Activated CD4-positive, alpha-beta T cell treated with anti-CD3 and anti-CD28 coated beads, Interleukin-2, amount 50 U/mL, for 48 hours (primary cell): ENCODE measurements around the gene SQSTM1.
A peak's percentile ranks its signal among the peaks of the same experiment; 100 is the strongest.
"Not testable (repeated sequence)": the region's sequence is repeated elsewhere in the genome, so short reads cannot be mapped to it uniquely, and the experiment has no call there.

Experiments
- DNase-seq, 2 experiments: peaks; one replicate each; pipeline ENCODE4 v3.0.0-alpha.2; 2020

Gene SQSTM1

DNA sequence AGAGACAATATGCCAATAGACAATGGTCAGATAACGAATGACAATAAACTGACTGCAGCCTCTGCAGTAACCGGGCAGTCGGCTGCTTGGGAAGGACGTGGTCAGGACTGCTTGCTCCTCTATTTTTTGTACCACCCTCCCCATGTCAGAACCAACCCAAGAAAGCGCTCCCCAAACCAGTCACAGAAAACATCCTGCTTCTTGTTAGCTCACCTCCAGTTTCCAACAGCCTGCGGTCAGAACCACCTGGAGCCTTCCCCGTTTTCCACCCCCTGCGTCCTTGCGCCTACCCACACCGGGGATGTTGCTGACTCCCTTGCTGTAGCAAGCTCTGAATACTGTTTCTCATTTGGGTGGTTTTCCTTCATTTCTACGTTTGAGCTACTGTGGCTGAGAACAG lies 39.6 kb downstream of the SQSTM1 start:
- no peak for DNase-seq

DNA sequence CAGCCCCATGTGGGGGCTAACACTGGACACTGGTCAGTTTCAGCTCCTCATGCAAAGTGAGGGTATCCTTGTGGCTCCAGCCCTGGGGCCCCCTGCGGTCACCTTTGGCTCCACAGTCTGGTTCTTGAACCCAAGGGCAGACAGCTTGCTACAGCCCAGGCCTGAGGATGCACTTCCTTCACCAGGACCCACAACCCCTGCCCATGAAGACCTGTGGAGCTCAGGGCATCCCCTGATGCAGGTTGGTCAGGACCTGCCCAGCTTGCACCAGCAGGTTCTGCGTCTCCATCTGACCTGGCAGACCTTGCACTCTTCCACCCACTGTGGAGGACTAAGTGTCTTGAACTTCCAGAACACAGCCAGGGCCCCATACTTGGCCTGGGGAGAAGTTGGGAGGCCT lies 41.6 kb downstream of the SQSTM1 start:
- no peak for DNase-seq

DNA sequence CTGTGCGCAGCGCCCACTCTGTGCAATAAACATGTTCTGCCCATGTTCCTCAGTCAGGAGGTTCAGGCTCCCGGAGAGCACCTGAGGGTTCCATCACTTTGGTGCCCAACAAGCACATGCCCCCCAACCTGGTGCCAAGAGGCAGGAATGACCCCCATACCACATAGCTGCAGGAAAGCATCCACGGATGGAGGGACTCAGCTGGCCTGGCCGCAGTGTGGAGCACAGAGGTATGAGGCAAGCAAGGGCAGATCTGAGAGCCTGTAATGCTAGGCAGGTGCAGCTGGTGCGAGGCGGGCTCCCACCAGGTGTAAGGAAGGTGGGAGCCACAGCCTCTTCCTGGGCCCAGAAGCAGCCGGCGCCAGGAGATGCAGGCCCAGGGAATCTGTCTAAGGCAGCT lies 42.2 kb downstream of the SQSTM1 start:
- DNase-seq: no peak

DNA sequence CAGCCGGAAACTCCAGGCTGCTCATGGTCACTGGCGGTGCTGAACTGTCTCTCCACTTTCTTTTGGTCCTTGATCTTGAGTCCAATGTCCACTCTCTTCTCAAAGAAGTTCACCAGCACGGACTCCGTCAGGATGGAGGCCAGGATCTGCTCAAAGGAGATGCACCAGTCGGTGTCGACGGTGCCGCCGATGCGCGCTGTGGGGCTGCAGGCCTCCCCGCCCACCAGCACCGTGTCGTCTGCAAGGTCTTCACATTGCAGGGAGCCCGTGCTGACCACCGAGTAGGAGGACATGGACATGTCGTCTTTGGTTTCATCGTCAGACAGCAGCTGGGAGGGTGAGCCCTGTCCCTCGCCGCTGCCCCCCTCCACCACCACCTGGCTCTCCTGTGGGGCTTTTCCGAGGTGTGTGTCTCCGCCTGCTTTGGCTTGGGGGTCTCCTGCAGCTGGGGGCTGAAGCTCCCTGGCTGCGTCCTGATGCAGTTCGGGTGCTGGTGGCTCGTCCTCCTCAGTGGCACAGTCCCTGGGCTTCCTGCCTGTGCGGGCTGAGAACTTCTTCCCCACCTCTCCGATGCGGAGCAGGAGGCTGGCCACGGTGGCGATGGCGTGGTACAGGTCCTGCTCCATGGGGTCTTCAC lies 42.9 kb downstream of the SQSTM1 start:
- DNase-seq: no peak

DNA sequence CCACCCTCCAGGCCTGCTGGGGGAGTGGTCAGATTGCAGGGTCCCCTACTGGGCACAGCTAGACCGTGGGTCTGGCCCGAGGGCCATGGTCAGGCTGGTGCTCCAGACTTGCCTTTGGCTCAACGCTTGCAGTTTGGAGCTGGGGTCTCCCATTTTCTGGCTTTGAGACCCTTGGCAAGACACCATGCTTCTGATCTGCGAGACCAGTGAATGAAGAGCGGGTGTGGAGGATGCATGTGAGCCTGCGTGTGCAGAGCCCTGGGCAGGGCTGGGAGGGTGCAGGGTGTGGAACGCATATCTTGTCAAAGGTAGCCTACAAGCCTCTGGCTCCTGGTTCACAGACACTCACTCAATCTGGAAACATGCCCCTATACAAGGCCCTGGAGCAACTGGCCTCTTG lies 44.0 kb downstream of the SQSTM1 start:
- no peak for DNase-seq

DNA sequence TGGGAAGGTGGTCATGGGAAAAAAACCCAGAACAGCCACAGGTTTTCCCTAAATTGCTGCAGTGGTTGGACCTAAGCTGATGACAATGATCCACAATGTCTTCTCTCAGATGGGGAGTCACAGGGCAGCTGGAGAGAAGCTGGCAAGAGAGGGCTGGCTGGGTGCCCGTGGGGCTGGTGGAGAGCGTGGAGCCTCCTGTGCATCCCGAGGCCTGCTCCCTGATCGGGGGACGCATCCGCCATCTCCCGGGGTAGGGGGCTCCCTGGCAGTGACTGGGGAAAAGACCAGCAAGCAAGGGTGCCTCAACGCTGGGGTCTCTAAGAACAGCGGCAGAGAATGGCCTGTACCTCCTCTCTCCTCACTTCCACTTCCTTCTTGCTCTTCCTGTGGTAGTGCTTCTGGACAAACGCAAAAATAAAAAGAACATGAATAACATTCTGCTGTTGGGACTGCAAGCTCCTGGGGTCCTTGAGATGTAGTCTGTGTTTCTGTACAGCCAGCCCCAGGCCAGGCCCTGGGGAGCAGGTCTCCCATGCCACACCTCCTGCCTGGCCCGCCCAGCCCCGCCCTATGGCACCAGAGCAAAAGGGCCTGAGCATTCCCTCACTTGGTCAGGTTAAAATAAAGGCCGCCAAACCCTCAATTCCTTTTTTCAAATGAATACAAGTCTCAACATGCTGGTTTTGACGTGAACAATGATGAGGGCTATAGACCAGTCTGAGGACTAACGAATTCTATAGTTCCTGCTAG lies 45.0 kb downstream of the SQSTM1 start:
- no peak for DNase-seq

DNA sequence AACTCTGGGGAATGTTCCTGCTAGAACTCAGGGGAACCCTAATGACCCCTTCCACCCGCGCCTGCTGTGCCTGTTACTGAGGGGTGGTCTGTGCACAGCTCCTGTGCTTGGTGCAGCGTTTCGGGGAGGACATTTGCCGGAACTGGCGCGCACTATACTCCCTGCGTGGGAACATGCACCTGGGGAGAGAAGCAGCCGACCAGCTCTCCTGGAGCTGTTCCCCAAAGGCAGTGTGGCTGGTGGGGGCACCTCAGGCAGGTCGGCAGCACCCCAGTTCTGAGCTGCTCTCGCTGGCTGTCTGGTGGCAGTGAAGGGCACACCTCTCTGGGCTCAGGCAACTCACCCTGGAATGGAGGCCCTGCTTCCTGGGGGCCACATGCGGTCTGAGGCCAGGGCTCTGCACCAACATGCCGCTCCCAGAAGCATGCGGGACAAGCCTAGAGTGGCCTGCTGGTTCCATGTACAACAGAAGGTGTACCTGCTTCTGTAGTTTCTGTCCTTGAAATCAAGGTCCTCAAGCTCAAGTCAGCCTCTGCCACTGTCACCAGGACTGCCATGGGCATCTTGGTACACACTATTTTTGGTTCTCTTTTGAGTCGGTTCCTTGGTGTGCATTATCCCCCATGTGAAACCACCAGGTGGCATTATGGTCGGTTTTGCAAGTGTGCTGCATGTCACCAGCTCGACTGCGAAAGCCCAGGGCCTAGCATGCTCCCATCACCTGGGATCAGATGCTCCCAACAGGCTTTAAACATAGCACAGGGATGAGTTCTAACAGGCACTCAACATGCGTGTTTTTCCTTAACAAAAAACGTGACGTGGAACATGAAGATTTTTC lies 45.8 kb downstream of the SQSTM1 start:
- DNase-seq: peak; percentile 30 to 40

DNA sequence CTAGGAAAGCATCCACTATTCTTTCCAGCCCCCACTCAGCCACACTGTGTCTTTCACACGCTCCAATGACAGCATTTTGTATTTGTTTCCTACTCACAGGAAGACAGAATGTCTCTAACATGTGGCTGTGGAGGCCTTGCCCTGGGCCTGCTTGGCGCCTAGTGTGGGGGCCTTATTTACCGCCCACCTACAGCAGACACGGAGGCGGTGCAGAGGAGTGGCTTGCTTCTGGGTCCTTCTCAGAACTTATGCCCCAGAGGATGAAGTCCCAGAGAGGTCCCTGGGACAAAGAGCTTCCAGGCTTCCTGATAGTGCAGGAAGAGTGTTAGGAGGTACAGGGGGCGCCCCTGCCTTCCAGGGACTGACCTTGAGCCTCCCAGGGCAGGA lies 46.4 kb downstream of the SQSTM1 start:
- no peak for DNase-seq

DNA sequence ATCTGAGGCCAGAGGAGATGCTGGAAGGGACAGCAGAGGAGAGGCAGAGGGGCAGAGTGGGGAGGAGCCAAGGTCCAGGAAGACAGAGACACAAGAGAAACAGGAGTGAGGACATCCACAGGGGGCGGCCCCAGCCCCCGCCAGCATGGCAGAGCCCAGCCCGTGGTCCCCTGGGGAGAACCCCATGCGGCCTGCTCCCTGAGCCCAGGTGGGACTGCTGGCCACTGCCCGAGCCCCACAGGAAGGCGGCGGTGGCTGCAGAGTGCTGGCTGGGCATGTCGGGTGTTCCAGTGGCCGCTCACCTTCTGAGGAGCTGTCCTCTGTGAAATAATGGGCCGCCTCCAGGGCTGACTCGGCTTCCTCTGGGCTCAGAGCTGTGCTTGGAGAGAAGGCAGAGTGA lies 46.8 kb downstream of the SQSTM1 start:
- DNase-seq: no peak

DNA sequence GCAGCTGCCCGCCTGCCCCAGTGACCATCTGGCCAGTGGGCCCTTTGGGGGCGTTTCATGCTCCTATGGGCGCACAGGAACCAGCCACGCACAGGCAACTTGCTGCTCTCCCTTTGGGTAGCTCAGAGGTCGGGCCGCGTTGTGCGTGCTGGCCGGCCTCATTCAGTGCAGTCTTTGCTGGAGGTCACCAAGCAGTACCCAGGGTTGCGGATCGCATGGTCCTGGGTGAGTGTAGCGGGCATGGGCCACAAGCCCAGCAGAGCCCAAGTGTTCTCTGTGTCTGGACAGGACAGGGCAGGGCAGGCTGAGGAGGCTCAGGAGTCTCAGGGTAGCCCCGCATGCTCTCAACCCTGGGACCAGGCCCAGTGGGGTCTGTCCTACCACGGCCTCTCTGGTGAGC lies 47.8 kb downstream of the SQSTM1 start:
- no peak for DNase-seq

DNA sequence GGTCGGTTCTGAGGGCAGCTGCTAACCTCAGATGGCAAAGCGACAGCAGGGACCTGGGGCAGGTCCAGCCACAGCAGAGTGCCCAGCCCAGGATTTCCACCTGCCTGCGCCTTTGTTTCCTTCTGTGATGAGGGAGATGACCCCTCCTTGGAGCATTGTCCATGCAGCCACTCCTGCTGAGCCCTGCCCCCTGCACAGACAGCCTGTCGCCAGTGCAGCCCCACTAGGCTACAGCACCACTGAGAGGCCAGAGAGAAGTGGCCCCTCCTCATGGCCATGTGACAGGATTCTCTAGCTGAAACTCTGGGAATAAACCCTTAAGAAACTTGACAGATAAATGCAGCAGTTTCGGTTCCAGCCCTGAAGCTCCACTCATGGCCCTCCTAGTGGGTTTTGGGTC lies 48.4 kb downstream of the SQSTM1 start:
- no peak for DNase-seq

DNA sequence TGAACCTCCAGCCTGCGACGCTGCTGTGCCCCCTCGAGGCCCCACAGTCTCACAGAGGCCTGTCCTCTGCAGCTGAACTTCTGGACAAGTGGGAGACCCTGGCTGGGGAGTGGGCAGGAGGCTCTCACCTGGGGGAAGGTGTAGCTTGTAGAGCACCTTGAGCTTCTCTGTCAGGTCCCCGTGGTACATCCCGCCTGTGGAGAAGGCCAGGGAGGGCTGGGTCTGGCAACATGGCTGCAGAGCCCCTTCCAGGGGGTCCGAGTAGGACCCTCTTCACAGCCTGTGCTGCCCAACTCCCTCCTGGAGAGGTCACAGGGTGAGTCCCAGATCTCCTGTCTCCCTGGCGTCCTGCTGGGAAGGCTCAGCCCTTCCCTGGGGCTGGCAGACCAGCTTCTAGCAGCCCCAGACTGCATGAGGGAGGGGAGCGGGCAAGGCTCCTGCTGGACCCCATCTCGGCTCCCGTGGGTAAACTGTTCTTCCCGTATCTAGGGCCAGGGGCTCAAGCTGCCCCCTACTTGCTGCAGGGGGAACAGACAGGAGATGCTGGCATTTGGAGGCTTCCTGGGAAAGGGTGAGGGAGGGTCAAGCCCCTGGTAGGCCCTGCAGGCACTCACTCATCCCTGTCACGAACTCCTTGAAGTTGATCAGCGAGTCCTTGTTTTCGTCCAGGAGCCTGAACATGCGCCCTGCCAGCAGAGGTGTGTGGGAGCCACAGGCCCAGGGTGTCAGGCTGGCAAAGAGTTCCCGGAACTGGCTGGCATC lies 49.1 kb downstream of the SQSTM1 start:
- no peak for DNase-seq

DNA sequence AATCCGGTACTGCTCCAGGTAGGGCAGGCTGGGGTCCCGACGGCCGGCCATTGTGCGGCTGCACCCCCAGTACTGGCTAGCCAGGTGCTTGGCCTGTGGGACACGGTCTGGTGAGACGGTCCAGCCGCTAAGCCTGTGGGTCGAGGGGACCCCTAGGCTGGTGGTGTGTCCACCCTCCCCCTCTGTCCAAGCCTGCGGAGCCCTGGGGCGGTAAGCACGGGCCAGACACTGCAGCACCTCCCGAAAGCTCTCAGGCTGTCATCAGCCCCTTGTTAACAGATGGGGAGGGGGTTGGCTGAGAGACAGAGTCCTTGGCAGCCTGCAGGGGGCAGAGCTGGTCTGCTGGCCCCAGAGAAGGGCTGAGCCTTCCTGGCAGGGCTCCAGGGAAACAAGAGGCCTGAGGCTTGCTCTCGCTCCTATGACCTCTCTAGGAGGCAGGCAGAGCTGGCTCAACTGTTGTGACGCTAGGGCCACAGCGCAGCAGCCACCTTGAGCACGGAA lies 49.7 kb downstream of the SQSTM1 start:
- DNase-seq: no peak

DNA sequence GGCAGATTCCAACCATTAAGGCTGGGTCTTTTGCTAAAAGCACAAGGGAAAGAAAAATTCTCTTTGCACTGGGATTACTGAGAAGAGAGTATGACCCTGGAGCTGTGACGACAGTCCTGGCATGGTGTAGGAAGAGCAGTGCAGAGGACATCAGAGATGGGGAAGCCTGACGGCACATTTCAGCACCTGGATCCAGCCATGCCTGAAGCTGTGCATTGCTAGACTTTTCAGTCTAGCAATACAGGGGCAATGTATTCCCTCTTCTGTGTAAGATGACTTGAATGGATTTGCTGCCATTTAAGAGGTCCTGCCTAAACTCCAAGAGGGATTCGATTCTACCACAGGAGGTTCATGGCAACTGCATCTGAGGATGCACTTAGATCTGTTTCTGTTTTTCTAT lies 50.2 kb downstream of the SQSTM1 start:
- no peak for DNase-seq

DNA sequence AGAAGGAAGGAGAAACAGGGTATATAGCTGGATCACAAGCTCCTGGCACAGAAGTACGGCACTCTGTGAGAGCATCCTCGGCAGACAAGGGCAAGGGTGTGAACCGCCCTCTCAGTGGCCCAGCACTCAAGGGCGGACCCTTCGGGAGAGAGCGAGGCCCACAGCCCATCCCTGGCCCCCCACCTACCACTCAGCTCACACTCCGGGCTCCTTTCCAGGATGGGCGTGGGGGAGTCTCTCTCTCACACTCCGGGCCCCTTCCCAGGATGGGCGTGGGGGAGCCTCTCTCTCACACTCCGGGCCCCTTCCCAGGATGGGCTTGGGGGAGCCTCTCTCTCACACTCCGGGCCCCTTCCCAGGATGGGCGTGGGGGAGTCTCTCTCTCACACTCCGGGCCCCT lies 50.8 kb downstream of the SQSTM1 start:
- DNase-seq: not testable (repeated sequence)

DNA sequence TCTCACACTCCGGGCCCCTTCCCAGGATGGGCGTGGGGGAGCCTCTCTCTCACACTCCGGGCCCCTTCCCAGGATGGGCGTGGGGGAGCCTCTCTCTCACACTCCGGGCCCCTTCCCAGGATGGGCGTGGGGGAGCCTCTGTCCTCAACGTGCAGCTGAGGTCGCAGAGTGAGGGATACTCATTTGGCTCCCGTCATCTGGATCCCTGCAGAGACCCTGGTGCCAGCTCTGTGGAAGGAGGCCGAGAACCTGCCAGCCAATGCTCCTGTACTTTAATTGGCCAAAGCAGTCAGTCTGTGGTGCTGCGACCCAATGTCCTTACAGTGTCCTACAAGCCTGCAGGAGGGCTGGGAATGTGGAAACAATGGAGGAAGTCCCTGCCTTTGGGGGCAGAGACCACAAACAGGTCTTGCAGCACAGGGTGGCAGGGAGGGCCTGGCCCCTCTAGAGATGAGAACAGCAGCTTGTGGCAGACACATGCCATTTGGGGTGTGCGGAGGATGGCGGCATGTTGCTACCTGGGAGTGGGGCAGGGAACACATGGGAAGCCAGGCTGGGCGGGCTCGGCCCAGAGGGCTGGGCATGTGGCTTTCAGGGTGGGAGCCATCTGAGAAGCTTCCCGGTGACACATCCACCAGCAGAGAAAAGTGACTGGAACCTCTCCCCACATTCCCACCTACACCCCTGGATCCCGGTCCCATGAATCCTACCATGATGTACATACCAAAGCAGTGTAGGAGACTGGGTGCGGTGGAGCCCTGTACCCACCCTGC lies 51.5 kb downstream of the SQSTM1 start:
- no peak for DNase-seq

DNA sequence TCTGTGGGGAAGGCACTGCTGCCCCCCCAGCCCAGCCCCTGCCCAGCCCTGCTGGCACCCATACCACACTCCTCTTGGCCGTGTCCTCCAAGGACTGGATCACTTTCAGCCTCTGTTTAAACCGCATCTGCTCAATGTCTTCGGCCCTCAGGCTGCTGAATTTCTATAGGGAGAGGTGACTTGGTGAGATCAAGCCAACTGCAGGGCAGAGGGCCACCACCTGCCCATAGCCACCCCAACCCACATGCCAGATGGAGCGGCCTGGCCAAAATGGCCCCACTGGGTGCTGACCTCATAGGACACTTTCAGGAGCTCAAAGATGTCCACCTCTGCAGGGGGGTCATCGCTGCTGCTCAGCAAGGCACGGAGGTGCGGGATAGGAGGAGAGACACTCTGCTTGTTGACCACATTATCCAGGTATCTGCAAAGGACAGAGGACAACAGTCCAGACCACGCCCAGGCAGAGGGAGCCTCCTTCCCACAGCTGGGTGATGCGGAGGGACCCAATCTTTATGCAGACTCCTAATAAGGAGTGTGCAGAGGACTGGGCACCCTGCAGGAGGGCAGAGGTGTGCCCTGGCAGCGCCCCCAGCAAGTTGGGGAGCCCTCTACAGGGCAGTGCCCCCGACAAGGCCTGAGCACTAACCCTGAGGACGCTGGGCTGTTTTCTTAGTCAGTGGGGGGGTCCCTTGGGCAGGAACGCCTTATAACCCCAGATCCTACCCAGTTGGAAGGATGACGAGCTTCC lies 52.3 kb downstream of the SQSTM1 start:
- DNase-seq: no peak

DNA sequence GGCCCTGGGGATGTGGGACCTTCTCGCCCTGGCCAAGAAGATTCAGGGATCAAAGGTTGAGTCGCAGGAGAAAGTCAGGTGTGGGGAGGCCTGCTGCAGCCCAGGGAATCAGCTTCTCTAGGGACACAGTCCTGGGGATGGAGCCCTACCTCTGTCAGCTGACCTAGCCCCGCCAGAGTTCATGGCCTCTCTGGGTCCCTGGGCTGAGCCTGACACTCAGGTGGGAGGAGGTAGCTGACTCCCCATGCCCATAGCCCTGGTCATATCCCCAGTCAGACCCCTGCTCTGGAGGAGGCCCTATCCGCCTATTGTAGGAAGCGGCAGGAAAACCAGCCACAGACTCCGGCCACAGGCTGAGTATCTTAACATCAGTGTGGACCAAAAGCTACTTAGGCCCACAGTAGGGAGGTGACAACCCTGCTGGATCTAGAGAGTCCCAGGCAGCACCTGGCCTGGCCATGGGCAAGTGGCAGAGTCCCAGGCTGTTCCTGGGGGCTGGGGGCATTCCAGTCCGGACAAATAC lies 52.9 kb downstream of the SQSTM1 start:
- no peak for DNase-seq

DNA sequence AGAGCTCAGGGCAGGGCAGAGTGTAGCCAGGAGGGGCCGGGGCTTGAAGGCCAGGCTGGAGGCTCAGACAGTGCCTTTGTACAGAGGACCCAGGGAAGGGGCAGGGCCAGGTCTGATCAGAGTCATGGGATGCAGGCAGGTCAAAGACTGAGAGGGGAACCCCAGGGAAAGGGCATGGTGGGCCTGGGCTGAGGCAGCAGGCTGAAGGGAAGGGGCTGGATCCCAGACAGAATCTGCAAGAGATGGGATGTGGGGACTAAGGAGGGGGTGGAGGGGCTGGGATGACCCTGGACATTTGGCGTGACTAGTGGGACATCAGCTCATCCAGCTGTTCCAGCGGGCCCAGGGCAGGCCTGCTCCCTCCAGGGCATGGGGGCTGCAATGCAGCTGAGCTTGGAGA lies 53.4 kb downstream of the SQSTM1 start:
- DNase-seq: no peak

DNA sequence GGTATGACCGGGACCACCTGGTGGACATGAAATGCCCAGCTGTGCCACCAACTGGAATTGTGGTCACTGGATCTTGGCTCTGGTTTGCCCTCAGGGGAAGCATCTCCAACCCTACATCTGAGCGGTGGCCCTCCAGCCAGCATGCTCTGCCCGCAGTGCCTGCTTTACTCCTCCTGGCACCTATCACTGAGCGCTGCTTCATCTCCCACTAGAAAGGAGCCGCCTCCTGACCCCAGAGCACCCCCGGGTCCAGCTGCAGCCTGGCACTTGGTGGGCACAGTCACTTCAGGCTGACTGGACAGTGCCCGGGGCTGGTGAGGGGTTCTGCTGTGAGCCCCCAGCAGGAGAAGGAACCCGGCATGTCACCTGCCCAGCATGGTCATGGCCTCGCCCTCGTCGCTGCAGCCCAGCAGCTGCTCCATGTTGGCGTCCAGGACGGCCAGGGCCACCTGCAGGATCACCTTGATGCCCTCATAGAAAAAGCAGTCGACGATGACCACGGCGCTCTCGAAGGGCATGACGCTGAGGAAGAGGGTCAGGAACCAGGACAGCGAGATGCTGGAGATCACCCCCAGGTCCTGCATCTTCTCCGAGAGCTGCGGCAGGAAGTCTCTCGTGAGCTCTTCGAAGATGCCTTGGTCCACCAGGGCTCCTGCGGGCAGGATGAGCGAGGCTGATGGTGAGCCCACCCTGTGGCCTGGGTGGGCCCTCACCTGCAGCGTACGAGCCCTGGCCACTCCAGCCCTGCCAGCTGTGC lies 54.0 kb downstream of the SQSTM1 start:
- no peak for DNase-seq
